K562 (cell line): ENCODE data around the gene TMEM222. TPM values are rescaled to one million over a fixed set of nuclear protein-coding genes. Genes with fewer than 3 reads are reported as not detected.

Source experiments
- ATAC-seq: fragments of 200-7000 bp; cut with Tn5 transposase; 3 replicates; pipeline ENCODE4 v1.9.1; 2020; ENCODE audit warnings: moderate library complexity
- BruUV-seq: library from RNA; stranded (reverse); fragments of 400-500 nt; replicated peaks from 2 replicates; lab custom pipeline; 2021; lab: Mats Ljungman, UMichigan
- CTCF ChIA-PET: fragments of 300-600 bp; formaldehyde crosslinking; extraction: SDS; loops from one replicate; lab custom pipeline; 2021; ENCODE audit warnings: low intra/inter-chr PET ratio; lab: Yijun Ruan, JAX
- POLR2A ChIA-PET: fragments of 300-600, 350-650 bp; sonication (Branson Sonifier 250); formaldehyde crosslinking; extraction: SDS; loops from one replicate; lab custom pipeline; 2021; ENCODE audit warnings: antibody characterized with exemption, inconsistent platforms; lab: Yijun Ruan, JAX
- DNase-seq, 4 experiments: peaks; one replicate each; pipeline versions ENCODE4 v3.0.0 to v3.0.0-alpha.2; 2011 to 2018; ENCODE audit warnings: low spot score in 3 of 4, mixed read lengths in 3 of 4; ENCODE audit errors: extremely low read depth in 1 of 4
- FAIRE-seq: peaks from 2 replicates; lab custom pipeline; 2011; peaks lifted over from hg19 to GRCh38; lab: Jason Lieb, UNC
- H2AFZ ChIP-seq: 2 replicates; pipeline ENCODE4 v1.6.0; 2011; ENCODE audit warnings: low read depth, low read length, control low read depth, inconsistent platforms
- H3K27ac ChIP-seq: fragments of 200-600 bp; 3 replicates; pipeline ENCODE4 v1.8.0; 2011; ENCODE audit warnings: low read depth, mild to moderate bottlenecking, control low read depth, inconsistent platforms, low read length, moderate library complexity, mixed read lengths; ENCODE audit errors: extremely low read depth
- H3K27me3 ChIP-seq, 2 experiments: fragments of 300-600 bp in 1 of 2; 2 replicates in 1 of 2; 3 replicates in 1 of 2; pipeline versions ENCODE4 v1.6.0 to v1.8.0; 2011; ENCODE audit warnings: inconsistent platforms in 2 of 2, low read length in 2 of 2, mild to moderate bottlenecking in 1 of 2, mixed read lengths in 1 of 2, moderate library complexity in 1 of 2; ENCODE audit not compliant: control insufficient read depth in 2 of 2, insufficient read depth in 2 of 2
- H3K36me3 ChIP-seq: fragments of 300-600 bp; 3 replicates; pipeline ENCODE4 v1.8.0; 2011; ENCODE audit warnings: mild to moderate bottlenecking, low read length, inconsistent platforms; ENCODE audit not compliant: control insufficient read depth, insufficient read depth
- H3K4me1 ChIP-seq, 2 experiments: fragments of 200-600 bp in 1 of 2; replicated peaks in 1 of 2; 2 replicates in 1 of 2; 3 replicates in 1 of 2; pipeline versions ENCODE4 v1.5.1 to v1.8.0; 2011; ENCODE audit warnings: inconsistent platforms in 2 of 2, low read length in 2 of 2, mild to moderate bottlenecking in 1 of 2, mixed read lengths in 1 of 2, moderate library complexity in 1 of 2; ENCODE audit not compliant: control insufficient read depth in 2 of 2, insufficient read depth in 2 of 2
- H3K4me2 ChIP-seq: 2 replicates; pipeline ENCODE4 v1.6.1; 2011; ENCODE audit warnings: low read length, control low read depth, inconsistent platforms, mixed read lengths; ENCODE audit not compliant: insufficient read depth
- H3K4me3 ChIP-seq: fragments of 200-600 bp; sonication (generic), shearing (Covaris generic); 2 replicates; pipeline ENCODE4 v1.5.1; 2016; ENCODE audit warnings: control low read depth, inconsistent platforms
- H3K79me2 ChIP-seq: fragments of 200-600 bp; 3 replicates; pipeline ENCODE4 v1.8.0; 2011; ENCODE audit warnings: low read length, inconsistent platforms; ENCODE audit not compliant: control insufficient read depth, insufficient read depth
- H3K9ac ChIP-seq, 2 experiments: 2 replicates each; pipeline versions ENCODE4 v1.6.0 to v1.6.1; 2011; ENCODE audit warnings: low read depth in 2 of 2, low read length in 2 of 2, control low read depth in 1 of 2, inconsistent platforms in 1 of 2, mild to moderate bottlenecking in 1 of 2, mixed read lengths in 1 of 2; ENCODE audit not compliant: insufficient read depth in 1 of 2
- H3K9me1 ChIP-seq: one replicate; pipeline ENCODE4 v1.6.0; 2011; ENCODE audit warnings: inconsistent platforms, mild to moderate bottlenecking, low read length, moderate library complexity; ENCODE audit not compliant: control insufficient read depth, insufficient read depth
- H3K9me3 ChIP-seq: replicated peaks from 2 replicates; pipeline ENCODE4 v1.5.1; 2011; ENCODE audit warnings: low read depth, low read length, inconsistent platforms; ENCODE audit not compliant: control insufficient read depth, insufficient read depth
- H4K20me1 ChIP-seq: replicated peaks from 2 replicates; pipeline ENCODE4 v1.6.1; 2011; ENCODE audit warnings: low read length, inconsistent platforms, mixed read lengths; ENCODE audit not compliant: control insufficient read depth, insufficient read depth
- BCL6 ChIP-seq: fragments of 250-450 bp; sonication (Bioruptor Pico); IDR thresholded peaks from 2 replicates; pipeline ENCODE4 v1.4.0; 2020
- FUS ChIP-seq: fragments of 200-400 bp; formaldehyde crosslinking; optimal IDR thresholded peaks from 2 replicates; pipeline ENCODE3; 2017; ENCODE audit warnings: low read depth, low read length
- GABPB1 ChIP-seq: sonication (generic); formaldehyde crosslinking; IDR thresholded peaks from 2 replicates; pipeline ENCODE4 v1.8.0; 2022; ENCODE audit warnings: mild to moderate bottlenecking, missing genetic modification reagents
- NR4A1 ChIP-seq, 2 experiments: fragments of 250-450 bp in 1 of 2; fragments of 450-650 bp in 1 of 2; sonication (Bioruptor Pico) in 1 of 2; IDR thresholded peaks; 2 replicates each; pipeline versions ENCODE4 v1.4.0 to v1.6.1; 2016 to 2020; ENCODE audit warnings: mild to moderate bottlenecking in 2 of 2, missing compliant biosample characterization in 1 of 2, missing genetic modification characterization in 1 of 2, moderate library complexity in 1 of 2
- PCBP1 ChIP-seq: fragments of 200-400 bp; formaldehyde crosslinking; IDR thresholded peaks from 2 replicates; pipeline ENCODE4 v1.6.1; 2018; ENCODE audit warnings: mild to moderate bottlenecking, low read depth, low read length; ENCODE audit not compliant: poor library complexity, severe bottlenecking
- POLR2A ChIP-seq: fragments of 450-650 bp; conservative IDR thresholded peaks from 2 replicates; pipeline ENCODE4 v1.6.1; 2016
- POLR2G ChIP-seq: fragments of 200-400 bp; formaldehyde crosslinking; IDR thresholded peaks from 2 replicates; pipeline ENCODE4 v1.6.1; 2017; ENCODE audit warnings: low read depth, mild to moderate bottlenecking, antibody characterized with exemption, low read length, moderate library complexity
- ZNF57 ChIP-seq: fragments of 450-650 bp; formaldehyde crosslinking; IDR thresholded peaks from 2 replicates; pipeline ENCODE4 v1.4.0; 2020; ENCODE audit warnings: mild to moderate bottlenecking, moderate library complexity
- WGBS: fragments of 100-300 bp; shearing (Covaris generic); methylation state at CpG from one replicate; pipeline ENCODE4 v1.1.6; 2016; ENCODE audit warnings: low coverage, mixed read lengths; ENCODE audit not compliant: insufficient coverage; ENCODE audit errors: missing lambda C conversion rate; 5-methylcytosine and 5-hydroxymethylcytosine counted together
- in situ Hi-C: fragments of 300-500 bp; cut with MboI; formaldehyde crosslinking; loops from 4 replicates; pipeline ENCODE4 v1.15.0; 2018; ENCODE audit warnings: inconsistent platforms, mixed read lengths
- intact Hi-C: fragments of 100-400 bp; cut with micrococcal nuclease; formaldehyde crosslinking; loops from 2 replicates; pipeline ENCODE4 v1.14.2; 2022
- polyA plus RNA-seq, 8 experiments: library from polyadenylated mRNA; depleted of rRNA in 4 of 8; stranded (reverse) in 5 of 8; unstranded in 3 of 8; fragments of >200 nt; fragmentation: Nextera tagmentation in 2 of 8; fragmentation: Illumina TruSeq in 1 of 8; extraction: Ambion mirVana in 2 of 8; extraction: Trizol in 1 of 8; gene quantifications; 2 replicates each; pipeline versions ENCODE4 v1.2.1 to v1.2.3, GENCODE V29; 2011 to 2014; ENCODE audit warnings: inconsistent platforms in 1 of 8, missing spikeins in 1 of 8
- total RNA-seq, 7 experiments: library from RNA; depleted of rRNA in 6 of 7; stranded (reverse); fragments of >200 nt in 6 of 7; fragmentation: Illumina TruSeq in 2 of 7; extraction: Trizol in 2 of 7; gene quantifications; 2 replicates each; pipeline versions ENCODE4 v1.2.1 to v1.2.3, GENCODE V29; 2011 to 2021; ENCODE audit warnings: low replicate concordance in 1 of 7
- TF ChIP-seq, protein P1 (sequence below), 3 experiments: IDR thresholded peaks in 2 of 3; conservative IDR thresholded peaks in 1 of 3; 2 replicates each; pipeline ENCODE4 v1.5.1; 2011 to 2012; ENCODE audit warnings: low read length in 3 of 3, mild to moderate bottlenecking in 3 of 3, control low read depth in 2 of 3, improper control_type of control experiment in 1 of 3, inconsistent platforms in 1 of 3, low read depth in 1 of 3, mixed read lengths in 1 of 3, moderate library complexity in 1 of 3; ENCODE audit not compliant: insufficient read depth in 2 of 3
- TF ChIP-seq, protein P2 (sequence below): sonication (generic); formaldehyde crosslinking; IDR thresholded peaks from 2 replicates; pipeline ENCODE4 v1.8.1; 2023; ENCODE audit warnings: mild to moderate bottlenecking, missing genetic modification reagents

The TMEM222 gene
- total and polyA plus RNA-seq, 9 of the 15 experiments (the other 6 are each of a cell fraction or from before 2014, with no cell fraction given): 6.9 to 48.0 (median 32.8) TPM

DNA sequence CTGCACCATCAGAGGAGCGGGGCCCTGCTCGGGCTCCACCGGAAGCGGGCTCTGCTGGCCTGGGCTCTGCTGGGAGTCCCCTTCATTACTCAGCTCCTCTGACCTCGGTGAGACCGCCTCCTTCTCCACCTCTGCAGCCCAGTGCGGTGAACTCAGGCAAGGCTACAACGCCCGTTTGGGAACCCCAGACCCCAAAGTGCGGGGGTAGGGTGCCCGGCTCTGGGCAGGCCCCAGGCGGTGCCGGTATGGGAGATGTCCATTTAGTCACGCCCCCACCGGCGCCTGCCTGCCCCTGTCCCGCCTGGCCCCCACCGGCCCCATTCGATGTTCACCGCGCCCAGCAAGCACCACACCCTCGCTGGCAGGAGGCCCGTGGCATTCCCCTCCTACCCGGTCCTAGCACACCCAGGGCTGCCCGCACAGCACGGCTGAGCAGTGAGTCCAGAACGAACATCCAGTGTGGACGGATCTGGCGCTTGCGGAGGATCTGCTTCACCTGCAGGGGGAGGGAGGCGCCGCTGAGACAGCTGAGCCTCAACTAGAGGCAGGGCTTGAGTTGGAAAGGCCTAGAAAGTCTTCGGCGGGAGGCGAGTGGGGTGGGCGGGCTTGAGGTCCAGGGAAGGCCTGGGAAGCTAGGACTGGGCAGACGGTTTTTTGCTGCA is 34.8 kb downstream of the TMEM222 start:
- Histone ChIP-seq H3K27me3 (no peaks in the 10 kb centered on the region), H3K4me1 (peaks cover 10 to 52% of the 10 kb centered on the region in 2 experiments), H3K27ac (no peak overlapping the region), H3K4me3 (no peak overlapping the region), H3K9ac (peak overlapping the region in 1 of 2 experiments; percentile 86; a peak in 2 of 4 replicates), H3K79me2 (no peaks in the 10 kb centered on the region), H2AFZ (peak overlapping the region; percentile 87), H3K4me2 (no peak overlapping the region), H3K36me3 (peaks cover 12% of the 10 kb centered on the region; the same call in 2 of the 3 replicates), H3K9me3 (no peaks in the 10 kb centered on the region)
- BruUV-seq: no TSS peak
- in situ Hi-C loops: no loop called here
- 76% methylated on average over 31 of the region's 37 CpGs for WGBS
- ATAC-seq: peak; percentile 40
- intact Hi-C loops: loop anchor here (5.0 kb wide), 2 partner anchors 36 to 54 kb away; partner anchors contain the start of gene GPR3
- TF ChIP-seq BCL6 (CRISPR knock-in tag) (no peak), ZNF57 (no peak), POLR2G (0 out of 2 replicates have a peak, but pooled peaks have one; percentile 13), FUS (no peak), GABPB1 (no peak; the same call in 1 of the 2 replicates), PCBP1 (peak; percentile 38), NR4A1 (CRISPR knock-in tag; IDR thresholded peaks at IDR 0.05) (no peak), NR4A1 (tag; IDR thresholded peaks at IDR 0.05) (no peak), POLR2A (no peak)
- TF ChIP-seq, protein P1, sequence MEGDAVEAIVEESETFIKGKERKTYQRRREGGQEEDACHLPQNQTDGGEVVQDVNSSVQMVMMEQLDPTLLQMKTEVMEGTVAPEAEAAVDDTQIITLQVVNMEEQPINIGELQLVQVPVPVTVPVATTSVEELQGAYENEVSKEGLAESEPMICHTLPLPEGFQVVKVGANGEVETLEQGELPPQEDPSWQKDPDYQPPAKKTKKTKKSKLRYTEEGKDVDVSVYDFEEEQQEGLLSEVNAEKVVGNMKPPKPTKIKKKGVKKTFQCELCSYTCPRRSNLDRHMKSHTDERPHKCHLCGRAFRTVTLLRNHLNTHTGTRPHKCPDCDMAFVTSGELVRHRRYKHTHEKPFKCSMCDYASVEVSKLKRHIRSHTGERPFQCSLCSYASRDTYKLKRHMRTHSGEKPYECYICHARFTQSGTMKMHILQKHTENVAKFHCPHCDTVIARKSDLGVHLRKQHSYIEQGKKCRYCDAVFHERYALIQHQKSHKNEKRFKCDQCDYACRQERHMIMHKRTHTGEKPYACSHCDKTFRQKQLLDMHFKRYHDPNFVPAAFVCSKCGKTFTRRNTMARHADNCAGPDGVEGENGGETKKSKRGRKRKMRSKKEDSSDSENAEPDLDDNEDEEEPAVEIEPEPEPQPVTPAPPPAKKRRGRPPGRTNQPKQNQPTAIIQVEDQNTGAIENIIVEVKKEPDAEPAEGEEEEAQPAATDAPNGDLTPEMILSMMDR (IDR thresholded peaks at IDR 0.05 in 2 of 3, conservative IDR thresholded peaks at IDR 0.05 in 1 of 3; ENCODE audit: insufficient read depth in 2 of 3, low read depth in 1 of 3, low read length in 3 of 3): peak in 2 of 3 experiments; percentile 25 to 33; a peak in 4 of 6 replicates
- TF ChIP-seq, protein P2, sequence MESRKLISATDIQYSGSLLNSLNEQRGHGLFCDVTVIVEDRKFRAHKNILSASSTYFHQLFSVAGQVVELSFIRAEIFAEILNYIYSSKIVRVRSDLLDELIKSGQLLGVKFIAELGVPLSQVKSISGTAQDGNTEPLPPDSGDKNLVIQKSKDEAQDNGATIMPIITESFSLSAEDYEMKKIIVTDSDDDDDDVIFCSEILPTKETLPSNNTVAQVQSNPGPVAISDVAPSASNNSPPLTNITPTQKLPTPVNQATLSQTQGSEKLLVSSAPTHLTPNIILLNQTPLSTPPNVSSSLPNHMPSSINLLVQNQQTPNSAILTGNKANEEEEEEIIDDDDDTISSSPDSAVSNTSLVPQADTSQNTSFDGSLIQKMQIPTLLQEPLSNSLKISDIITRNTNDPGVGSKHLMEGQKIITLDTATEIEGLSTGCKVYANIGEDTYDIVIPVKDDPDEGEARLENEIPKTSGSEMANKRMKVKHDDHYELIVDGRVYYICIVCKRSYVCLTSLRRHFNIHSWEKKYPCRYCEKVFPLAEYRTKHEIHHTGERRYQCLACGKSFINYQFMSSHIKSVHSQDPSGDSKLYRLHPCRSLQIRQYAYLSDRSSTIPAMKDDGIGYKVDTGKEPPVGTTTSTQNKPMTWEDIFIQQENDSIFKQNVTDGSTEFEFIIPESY (CRISPR knock-in tag): peak; percentile 99
- TF ChIP-seq, all 486 proteins: peak for 4
- Histone ChIP-seq H4K20me1 (0 out of 2 replicates have a peak, but pooled peaks cover 10% of the 10 kb centered on the region), H3K9me1 (no peaks in the 10 kb centered on the region)
- CTCF ChIA-PET: interaction anchor here (1.0 to 1.7 kb wide), 4 partner anchors 32 to 250 kb away, joined by 4 to 5 read pairs (median 4); no protein-coding TSS in a partner anchor
- POLR2A ChIA-PET: interaction anchor here (0.6 to 1.5 kb wide), 7 partner anchors 9 to 1770 kb away, joined by 3 to 9 read pairs (median 3); partner anchors contain the start of gene MAP3K6
- DNase-seq (peak in 2 of 4 experiments; percentile 48 to 55), FAIRE-seq (no peak)
